Measurements from ENCODE around the gene ABCA8. TPM values are rescaled to one million over a fixed set of nuclear protein-coding genes. Genes with fewer than 3 reads are reported as not detected.

Gene ABCA8
- total and polyA plus RNA-seq, 2 of the 8 experiments (the other 6 are each of a cell fraction or from before 2014, with no cell fraction given): not detected

DNA sequence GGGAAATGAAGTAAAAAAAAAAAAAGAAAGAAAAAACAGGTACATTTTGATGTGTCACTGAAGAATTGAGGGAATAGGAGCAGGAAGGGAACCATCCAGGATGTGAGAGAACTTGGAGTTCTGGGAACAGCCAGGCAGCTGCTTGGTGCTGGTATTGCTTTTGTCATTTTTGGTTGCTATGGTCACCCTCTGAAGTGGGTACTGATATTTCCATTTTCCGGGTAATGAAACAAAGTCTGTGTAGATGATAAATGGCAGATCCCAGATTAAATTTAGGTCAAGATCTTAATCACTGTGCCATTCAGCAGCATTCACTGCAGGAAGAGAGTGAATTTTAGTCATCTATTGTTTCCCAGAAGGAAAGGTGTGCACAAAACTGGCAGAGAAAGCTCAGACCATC is 93.6 kb downstream of the ABCA8 start:
- H3K27me3 ChIP-seq (replicated peaks in 1 of 4; ENCODE audit: control insufficient read depth in 3 of 4, extremely low read depth in 1 of 4, insufficient read depth in 3 of 4, low read length in 3 of 4): no peaks in the 10 kb centered on the region
- WGBS, 2 experiments (ENCODE audit: extremely low coverage in 1 of 2, insufficient coverage in 1 of 2, insufficient read length in 1 of 2, insufficient replicate concordance in 2 of 2, low coverage in 1 of 2, low lambda C conversion rate in 2 of 2, missing lambda C conversion rate in 1 of 2): 84% methylated on average over 1 of the region's 1 CpG; no CpG with 5 or more reads in 1 of the 2 experiments
- H3K9me3 ChIP-seq (ENCODE audit: insufficient read depth in 2 of 2, low read depth in 1 of 2, low read length in 1 of 2): no peaks in the 10 kb centered on the region
- no peak overlapping the region for H4K91ac ChIP-seq (replicated peaks; ENCODE audit: insufficient read length, low read length)
- H3K56ac ChIP-seq (replicated peaks; ENCODE audit: insufficient read length, low read depth, low read length): no peak overlapping the region
- no peak overlapping the region for H2BK15ac ChIP-seq (ENCODE audit: low read length)
- H3K36me3 ChIP-seq (ENCODE audit: control insufficient read depth in 2 of 4, insufficient read depth in 4 of 4, low read length in 3 of 4): no peaks in the 10 kb centered on the region
- no peaks in the 10 kb centered on the region for H3K79me1 ChIP-seq (ENCODE audit: low read depth, low read length)
- CTCF ChIA-PET (ENCODE audit: partially characterized antibody): interaction anchor here (1.0 to 1.5 kb wide), 4 partner anchors 13 to 59 kb away, joined by 3 to 4 read pairs (median 3); no protein-coding TSS in a partner anchor
- no peak overlapping the region for H2BK5ac ChIP-seq (ENCODE audit: low read depth, low read length)
- POLR2A ChIA-PET (ENCODE audit: partially characterized antibody): no interaction called here
- no peak overlapping the region for H3K23ac ChIP-seq (ENCODE audit: insufficient read length)
- FAIRE-seq: no peak
- no peak overlapping the region for H4K8ac ChIP-seq (ENCODE audit: extremely low read depth, insufficient read depth, low read length)
- H2AK5ac ChIP-seq (ENCODE audit: low read depth, low read length): no peak overlapping the region
- H3K4me3 ChIP-seq (ENCODE audit: extremely low read depth in 1 of 4, insufficient read depth in 2 of 4, low read depth in 3 of 4, low read length in 4 of 4): no peak overlapping the region
- H3K14ac ChIP-seq (ENCODE audit: insufficient read length): no peak overlapping the region
- H3K27ac ChIP-seq (ENCODE audit: low read depth, low read length): no peak overlapping the region
- H3K4ac ChIP-seq (replicated peaks; ENCODE audit: insufficient read length, low read depth, low read length): no peak overlapping the region
- no peaks in the 10 kb centered on the region for H3K79me2 ChIP-seq (ENCODE audit: control insufficient read depth in 1 of 2, insufficient read depth in 2 of 2, low read length in 2 of 2)
- no peak overlapping the region for H2AFZ ChIP-seq (ENCODE audit: low read length)
- no peak for DNase-seq (ENCODE audit: low read depth in 1 of 2, low spot score in 2 of 2)
- no peak overlapping the region for H2BK120ac ChIP-seq (replicated peaks; ENCODE audit: low read depth, low read length)
- H4K20me1 ChIP-seq (replicated peaks in 1 of 2; ENCODE audit: control insufficient read depth in 1 of 2, insufficient read depth in 2 of 2, low read length in 2 of 2): no peaks in the 10 kb centered on the region
- no peak overlapping the region for H3K18ac ChIP-seq (ENCODE audit: extremely low read depth, low read length)
- H2BK12ac ChIP-seq (ENCODE audit: low read depth, low read length): no peak overlapping the region
- no peak overlapping the region for H2BK20ac ChIP-seq (ENCODE audit: low read length)
- H3K4me2 ChIP-seq (ENCODE audit: insufficient read depth in 1 of 2, low read depth in 2 of 2, low read length in 2 of 2): no peak overlapping the region
- no peak overlapping the region for H3K9ac ChIP-seq (replicated peaks in 1 of 4; ENCODE audit: extremely low read depth in 1 of 4, low read depth in 3 of 4, low read length in 3 of 4)
- no peaks in the 10 kb centered on the region for H3K23me2 ChIP-seq (ENCODE audit: low read depth, low read length)
- H4K5ac ChIP-seq (ENCODE audit: insufficient read length, low read depth, low read length): no peak overlapping the region
- H3K4me1 ChIP-seq (replicated peaks in 1 of 4; ENCODE audit: control insufficient read depth in 3 of 4, insufficient read depth in 4 of 4, low read length in 3 of 4): no peaks in the 10 kb centered on the region
- TF ChIP-seq FOSL1 (IDR thresholded peaks at IDR 0.05; ENCODE audit: insufficient read depth, low read depth, low read length) (no peak), HDAC2 (IDR thresholded peaks at IDR 0.05; ENCODE audit: borderline replicate concordance in 1 of 2, low read depth in 2 of 2, low read length in 2 of 2) (no peak), SIRT6 (IDR thresholded peaks at IDR 0.05; ENCODE audit: low read length) (no peak), RXRA (IDR thresholded peaks at IDR 0.05; ENCODE audit: insufficient read depth, low read depth, low read length) (no peak)
- TF ChIP-seq, protein P1, sequence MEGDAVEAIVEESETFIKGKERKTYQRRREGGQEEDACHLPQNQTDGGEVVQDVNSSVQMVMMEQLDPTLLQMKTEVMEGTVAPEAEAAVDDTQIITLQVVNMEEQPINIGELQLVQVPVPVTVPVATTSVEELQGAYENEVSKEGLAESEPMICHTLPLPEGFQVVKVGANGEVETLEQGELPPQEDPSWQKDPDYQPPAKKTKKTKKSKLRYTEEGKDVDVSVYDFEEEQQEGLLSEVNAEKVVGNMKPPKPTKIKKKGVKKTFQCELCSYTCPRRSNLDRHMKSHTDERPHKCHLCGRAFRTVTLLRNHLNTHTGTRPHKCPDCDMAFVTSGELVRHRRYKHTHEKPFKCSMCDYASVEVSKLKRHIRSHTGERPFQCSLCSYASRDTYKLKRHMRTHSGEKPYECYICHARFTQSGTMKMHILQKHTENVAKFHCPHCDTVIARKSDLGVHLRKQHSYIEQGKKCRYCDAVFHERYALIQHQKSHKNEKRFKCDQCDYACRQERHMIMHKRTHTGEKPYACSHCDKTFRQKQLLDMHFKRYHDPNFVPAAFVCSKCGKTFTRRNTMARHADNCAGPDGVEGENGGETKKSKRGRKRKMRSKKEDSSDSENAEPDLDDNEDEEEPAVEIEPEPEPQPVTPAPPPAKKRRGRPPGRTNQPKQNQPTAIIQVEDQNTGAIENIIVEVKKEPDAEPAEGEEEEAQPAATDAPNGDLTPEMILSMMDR (IDR thresholded peaks at IDR 0.05; ENCODE audit: control extremely low read depth in 1 of 3, insufficient read depth in 1 of 3, low read depth in 1 of 3, low read length in 3 of 3): no peak
